ACC112 (cell line): ENCODE results near the gene TEX26.

Experiments
- H2AFZ ChIP-seq: fragments of 200-600 bp; sonication (generic); one replicate; pipeline ENCODE4 v1.6.0; 2017; ENCODE audit warnings: antibody characterized with exemption, low read length; ENCODE audit not compliant: unreplicated experiment
- H3K27ac ChIP-seq: fragments of 200-600 bp; sonication (generic); 2 replicates; pipeline ENCODE4 v1.5.1; 2014; ENCODE audit warnings: low read depth, mild to moderate bottlenecking, antibody characterized with exemption, low read length, moderate library complexity
- H3K27me3 ChIP-seq: fragments of 200-600 bp; sonication (generic); 2 replicates; pipeline ENCODE4 v1.6.1; 2014; ENCODE audit warnings: mild to moderate bottlenecking, antibody characterized with exemption, low read length, moderate library complexity, mixed read lengths; ENCODE audit not compliant: insufficient read depth
- H3K36me3 ChIP-seq: fragments of 200-600 bp; sonication (generic); 2 replicates; pipeline ENCODE4 v1.6.1; 2016; ENCODE audit warnings: mild to moderate bottlenecking, antibody characterized with exemption, low read length, moderate library complexity, mixed read lengths; ENCODE audit not compliant: insufficient read depth
- H3K4me1 ChIP-seq: fragments of 200-600 bp; sonication (generic); one replicate; pipeline ENCODE4 v1.6.1; 2016; ENCODE audit warnings: low read length, mixed read lengths; ENCODE audit not compliant: insufficient read depth, unreplicated experiment, control insufficient read depth
- H3K4me3 ChIP-seq: fragments of 200-600 bp; sonication (generic); 2 replicates; pipeline ENCODE4 v1.5.1; 2014; ENCODE audit warnings: mild to moderate bottlenecking, low read depth, low read length
- H3K79me2 ChIP-seq: fragments of 200-600 bp; sonication (generic); one replicate; pipeline ENCODE4 v1.6.0; 2016; ENCODE audit warnings: low read length; ENCODE audit not compliant: control insufficient read depth, unreplicated experiment, insufficient read depth

The TEX26 gene

GRCh38 chr13:30998136-30999088 lies 66.0 kb downstream of the TEX26 start:
- no peaks in the 10 kb centered on the region for H3K4me1 ChIP-seq
- peaks cover 47% of the 10 kb centered on the region for H3K27me3 ChIP-seq
- no peak overlapping the region for H3K27ac ChIP-seq
- H2AFZ ChIP-seq = no peak overlapping the region
- no peaks in the 10 kb centered on the region for H3K36me3 ChIP-seq
- H3K4me3 ChIP-seq = no peak overlapping the region
- H3K79me2 ChIP-seq = no peaks in the 10 kb centered on the region

DNA sequence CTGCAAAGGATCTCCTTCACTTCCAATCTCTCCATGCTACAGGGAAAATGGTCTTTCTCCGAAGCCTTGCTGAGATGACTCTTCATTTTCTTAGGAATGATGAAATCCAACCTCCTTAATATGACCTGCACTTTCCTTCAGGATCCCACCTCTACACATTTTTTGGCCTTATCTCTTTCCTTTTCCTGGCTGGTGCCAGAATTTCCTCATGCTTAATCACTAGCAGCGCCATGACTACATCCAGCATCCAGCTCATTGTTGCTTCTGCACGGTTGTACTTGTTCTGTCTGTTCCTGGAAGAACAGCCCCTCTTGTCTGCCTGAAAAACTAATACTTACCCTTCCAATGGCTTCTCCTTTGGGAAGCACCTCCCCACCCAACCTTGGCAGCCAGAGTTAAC lies 68.4 kb downstream of the TEX26 start:
- Histone ChIP-seq H3K36me3 (no peaks in the 10 kb centered on the region), H3K27ac (no peak overlapping the region), H3K79me2 (no peaks in the 10 kb centered on the region), H2AFZ (no peak overlapping the region), H3K4me3 (no peak overlapping the region), H3K4me1 (no peaks in the 10 kb centered on the region), H3K27me3 (peaks cover 37% of the 10 kb centered on the region)

- no peaks in the 10 kb centered on the region for H3K79me2 ChIP-seq
- no peaks in the 10 kb centered on the region for H3K4me1 ChIP-seq
- no peak overlapping the region for H2AFZ ChIP-seq
- H3K27me3 ChIP-seq = peaks cover 34% of the 10 kb centered on the region
- H3K36me3 ChIP-seq = no peaks in the 10 kb centered on the region
- no peak overlapping the region for H3K4me3 ChIP-seq
- no peak overlapping the region for H3K27ac ChIP-seq
Measured at GRCh38 chr13:31001647-31002046, 69.2 kb downstream of the TEX26 start.

- Histone ChIP-seq H3K36me3 (no peaks in the 10 kb centered on the region), H3K27ac (no peak overlapping the region), H3K79me2 (no peaks in the 10 kb centered on the region), H3K4me1 (no peaks in the 10 kb centered on the region), H3K4me3 (no peak overlapping the region), H2AFZ (no peak overlapping the region), H3K27me3 (peaks cover 18% of the 10 kb centered on the region)
Measured at GRCh38 chr13:31005066-31005465, 72.6 kb downstream of the TEX26 start.

DNA sequence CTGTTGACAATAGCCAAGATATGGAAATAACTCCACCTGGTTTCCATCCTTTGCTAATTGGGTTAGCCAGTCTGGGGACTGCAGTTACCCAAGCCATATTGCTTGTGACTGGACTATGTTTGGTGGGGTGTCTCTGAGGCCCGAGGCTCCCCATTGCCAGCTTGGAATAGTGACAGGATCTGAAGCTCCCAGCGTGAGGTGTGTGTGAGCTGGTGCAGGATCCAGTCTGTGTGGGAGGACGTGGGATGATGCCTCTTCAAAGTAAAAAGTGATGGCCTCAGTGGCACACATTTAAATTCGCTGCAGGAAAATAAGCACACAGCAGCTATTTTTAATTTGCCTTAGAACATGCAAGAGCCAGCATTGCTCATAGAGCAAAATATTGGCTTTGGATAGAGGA lies 75.0 kb downstream of the TEX26 start:
- H3K27me3 ChIP-seq = no peaks in the 10 kb centered on the region
- H2AFZ ChIP-seq = no peak overlapping the region
- H3K4me3 ChIP-seq = no peak overlapping the region
- no peak overlapping the region for H3K27ac ChIP-seq
- no peaks in the 10 kb centered on the region for H3K79me2 ChIP-seq
- no peaks in the 10 kb centered on the region for H3K4me1 ChIP-seq
- no peaks in the 10 kb centered on the region for H3K36me3 ChIP-seq

- Histone ChIP-seq H3K27me3 (no peaks in the 10 kb centered on the region), H3K27ac (no peak overlapping the region), H3K36me3 (no peaks in the 10 kb centered on the region)
Measured at GRCh38 chr13:31008400-31009115, 76.1 kb downstream of the TEX26 start.

GRCh38 chr13:31009166-31009565 lies 76.7 kb downstream of the TEX26 start:
- no peaks in the 10 kb centered on the region for H3K36me3 ChIP-seq
- H2AFZ ChIP-seq = no peak overlapping the region
- H3K79me2 ChIP-seq = no peaks in the 10 kb centered on the region
- H3K4me1 ChIP-seq = no peaks in the 10 kb centered on the region
- H3K4me3 ChIP-seq = no peak overlapping the region
- H3K27ac ChIP-seq = no peak overlapping the region
- no peaks in the 10 kb centered on the region for H3K27me3 ChIP-seq

More at GRCh38 chr13:31008400-31009115, 76.1 kb downstream of the TEX26 start:
- Histone ChIP-seq H3K4me1 (no peaks in the 10 kb centered on the region), H3K4me3 (no peak overlapping the region), H3K79me2 (no peaks in the 10 kb centered on the region), H2AFZ (no peak overlapping the region)

GRCh38 chr13:31010296-31010695 lies 77.8 kb downstream of the TEX26 start:
- Histone ChIP-seq H2AFZ (no peak overlapping the region), H3K79me2 (no peaks in the 10 kb centered on the region), H3K4me3 (no peak overlapping the region), H3K27ac (no peak overlapping the region), H3K36me3 (no peaks in the 10 kb centered on the region), H3K27me3 (no peaks in the 10 kb centered on the region), H3K4me1 (no peaks in the 10 kb centered on the region)

DNA sequence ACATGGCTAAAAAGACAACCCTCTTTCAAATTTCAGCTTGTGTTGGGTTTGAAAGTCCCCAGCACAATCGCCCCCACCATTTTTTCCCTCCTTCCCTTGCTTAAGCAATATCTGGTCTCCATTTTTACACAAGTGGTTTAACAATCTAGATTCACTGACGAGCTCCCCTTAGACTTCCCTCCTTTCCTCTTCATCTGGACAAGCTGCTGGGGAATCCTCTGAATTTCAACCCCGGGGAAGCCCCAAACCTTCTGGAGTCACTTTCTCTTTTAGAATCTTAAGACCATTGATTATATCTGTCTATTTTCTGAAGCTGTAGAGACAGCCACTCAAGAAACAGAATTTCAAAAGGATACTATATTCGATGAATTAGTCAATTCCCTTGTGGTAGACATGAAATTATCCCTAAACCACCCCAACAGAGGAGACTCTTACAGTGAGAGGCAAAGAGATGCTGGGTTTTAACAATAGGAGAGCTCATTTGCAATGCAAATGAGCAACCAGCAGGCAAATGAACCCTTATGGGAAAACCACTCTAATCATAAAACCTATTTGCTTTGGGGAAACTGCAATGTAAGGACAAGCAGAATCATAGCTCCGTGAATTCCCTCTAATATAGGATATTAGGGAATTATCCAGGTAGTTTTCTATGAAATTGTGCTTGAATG lies 78.9 kb downstream of the TEX26 start:
- H3K79me2 ChIP-seq = no peaks in the 10 kb centered on the region
- H3K4me3 ChIP-seq = no peak overlapping the region
- no peak overlapping the region for H2AFZ ChIP-seq
- H3K27ac ChIP-seq = no peak overlapping the region
- no peaks in the 10 kb centered on the region for H3K4me1 ChIP-seq
- H3K36me3 ChIP-seq = no peaks in the 10 kb centered on the region
- no peaks in the 10 kb centered on the region for H3K27me3 ChIP-seq

DNA sequence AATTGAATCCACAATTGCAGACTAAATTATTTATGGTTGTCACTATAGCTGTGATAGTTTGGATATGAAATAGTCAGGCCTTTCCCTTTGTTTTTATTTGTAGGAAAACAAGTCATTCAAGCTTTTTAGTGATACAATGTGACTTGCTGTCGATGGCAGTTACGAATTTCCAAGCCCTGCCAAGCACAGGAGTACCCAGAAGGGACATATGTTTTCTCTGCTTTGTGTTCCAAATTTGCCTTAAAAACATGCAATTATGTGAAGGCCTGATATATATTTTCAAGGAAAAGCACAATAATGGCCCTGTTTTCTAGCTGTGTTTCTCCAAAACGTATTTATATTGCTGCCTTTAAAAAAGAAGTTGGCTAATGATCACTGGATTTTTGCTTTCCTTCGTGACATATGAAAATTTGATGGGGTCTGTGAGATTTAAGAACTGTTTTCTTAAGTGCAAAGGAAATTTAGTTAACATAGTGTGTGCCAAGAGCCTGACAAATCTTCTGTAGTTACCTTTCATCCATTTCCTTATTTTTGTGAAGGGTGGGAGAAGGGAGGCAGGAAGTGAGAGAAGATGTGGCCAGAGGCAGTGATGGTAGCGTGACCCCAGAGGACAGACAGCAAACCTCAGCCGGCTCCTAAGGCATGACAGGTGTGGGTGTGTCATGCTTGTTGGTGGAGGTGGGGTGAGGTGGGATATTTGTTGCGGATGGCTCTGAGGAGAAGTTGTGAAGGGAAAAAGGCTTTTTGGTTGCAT lies 79.6 kb downstream of the TEX26 start:
- no peak overlapping the region for H3K4me3 ChIP-seq
- H3K27ac ChIP-seq = no peak overlapping the region
- H3K4me1 ChIP-seq = no peaks in the 10 kb centered on the region
- H3K36me3 ChIP-seq = no peaks in the 10 kb centered on the region
- no peaks in the 10 kb centered on the region for H3K79me2 ChIP-seq
- no peak overlapping the region for H2AFZ ChIP-seq
- H3K27me3 ChIP-seq = no peaks in the 10 kb centered on the region
